Vagina (tissue), 2 donors: ENCODE measurements around the gene FSTL4. TPM values are rescaled to one million over a fixed set of nuclear protein-coding genes. Genes with fewer than 3 reads are reported as not detected.

ENCODE experiments used
- DNase-seq, 2 donors: peaks; one replicate each; pipeline ENCODE4 v3.0.0-alpha.2; 2017; ENCODE audit errors: extremely low spot score in 2 of 2
- H3K27ac ChIP-seq: fragments of 200-600 bp; sonication (generic); one replicate; pipeline ENCODE4 v1.5.1; 2019
- H3K27me3 ChIP-seq: fragments of 200-600 bp; sonication (generic); one replicate; pipeline ENCODE4 v1.5.1; 2019
- H3K36me3 ChIP-seq, 2 donors: fragments of 200-600 bp; sonication (generic); one replicate each; pipeline ENCODE4 v1.5.1; 2017 to 2019
- H3K4me1 ChIP-seq: fragments of 200-600 bp; sonication (generic); one replicate; pipeline ENCODE4 v1.5.1; 2019
- H3K4me3 ChIP-seq, 2 donors: fragments of 200-600 bp; sonication (generic); 1 replicate in 1 of 2; 2 replicates in 1 of 2; pipeline ENCODE4 v1.5.1; 2016 to 2019
- H3K9me3 ChIP-seq: fragments of 200-600 bp; sonication (generic); one replicate; pipeline ENCODE4 v1.5.1; 2019
- POLR2A ChIP-seq, 2 donors: fragments of 450-650 bp; IDR thresholded peaks; one replicate each; pipeline ENCODE4 v1.6.1; 2017; ENCODE audit warnings: antibody characterized with exemption in 2 of 2, mild to moderate bottlenecking in 2 of 2, moderate library complexity in 2 of 2
- POLR2AphosphoS5 ChIP-seq, 2 donors: sonication (generic); formaldehyde crosslinking; IDR thresholded peaks; one replicate each; pipeline ENCODE4 v1.9.0; 2017; ENCODE audit warnings: antibody characterized with exemption in 2 of 2, mild to moderate bottlenecking in 2 of 2, low read depth in 1 of 2; ENCODE audit not compliant: insufficient read depth in 1 of 2
- intact Hi-C: fragments of 100-400 bp; cut with DNase I; formaldehyde crosslinking; loops from one replicate; pipeline ENCODE4 v1.15.1; 2023
- total RNA-seq: library from RNA; depleted of rRNA; stranded (reverse); fragments of >200 nt; gene quantifications from one replicate; pipeline ENCODE4 v1.2.3, GENCODE V29; 2016
- TF ChIP-seq, protein P1 (sequence below), 3 experiments: fragments of 450-650 bp in 2 of 3; fragments of 200-600 bp in 1 of 3; sonication (generic) in 1 of 3; IDR thresholded peaks; one replicate each; pipeline ENCODE4 v1.5.1; 2017 to 2019; ENCODE audit warnings: antibody characterized with exemption in 3 of 3, mild to moderate bottlenecking in 2 of 3, moderate library complexity in 2 of 3

FSTL4 gene
- total RNA-seq, 1 donor from 2014 or later, result 3.7 TPM

GRCh38 chr5:133420440-133421301 lies 191.7 kb downstream of the FSTL4 start:
- TF ChIP-seq POLR2A (IDR thresholded peaks at IDR 0.05), result no peak
- no peak for TF ChIP-seq POLR2AphosphoS5 (IDR thresholded peaks at IDR 0.05; ENCODE audit: insufficient read depth in 1 of 2, low read depth in 1 of 2)
- TF ChIP-seq, protein P1, sequence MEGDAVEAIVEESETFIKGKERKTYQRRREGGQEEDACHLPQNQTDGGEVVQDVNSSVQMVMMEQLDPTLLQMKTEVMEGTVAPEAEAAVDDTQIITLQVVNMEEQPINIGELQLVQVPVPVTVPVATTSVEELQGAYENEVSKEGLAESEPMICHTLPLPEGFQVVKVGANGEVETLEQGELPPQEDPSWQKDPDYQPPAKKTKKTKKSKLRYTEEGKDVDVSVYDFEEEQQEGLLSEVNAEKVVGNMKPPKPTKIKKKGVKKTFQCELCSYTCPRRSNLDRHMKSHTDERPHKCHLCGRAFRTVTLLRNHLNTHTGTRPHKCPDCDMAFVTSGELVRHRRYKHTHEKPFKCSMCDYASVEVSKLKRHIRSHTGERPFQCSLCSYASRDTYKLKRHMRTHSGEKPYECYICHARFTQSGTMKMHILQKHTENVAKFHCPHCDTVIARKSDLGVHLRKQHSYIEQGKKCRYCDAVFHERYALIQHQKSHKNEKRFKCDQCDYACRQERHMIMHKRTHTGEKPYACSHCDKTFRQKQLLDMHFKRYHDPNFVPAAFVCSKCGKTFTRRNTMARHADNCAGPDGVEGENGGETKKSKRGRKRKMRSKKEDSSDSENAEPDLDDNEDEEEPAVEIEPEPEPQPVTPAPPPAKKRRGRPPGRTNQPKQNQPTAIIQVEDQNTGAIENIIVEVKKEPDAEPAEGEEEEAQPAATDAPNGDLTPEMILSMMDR (IDR thresholded peaks at IDR 0.05), result no peak
- intact Hi-C loops, result no loop called here
- peak; percentile 77 to 94 for DNase-seq

DNA sequence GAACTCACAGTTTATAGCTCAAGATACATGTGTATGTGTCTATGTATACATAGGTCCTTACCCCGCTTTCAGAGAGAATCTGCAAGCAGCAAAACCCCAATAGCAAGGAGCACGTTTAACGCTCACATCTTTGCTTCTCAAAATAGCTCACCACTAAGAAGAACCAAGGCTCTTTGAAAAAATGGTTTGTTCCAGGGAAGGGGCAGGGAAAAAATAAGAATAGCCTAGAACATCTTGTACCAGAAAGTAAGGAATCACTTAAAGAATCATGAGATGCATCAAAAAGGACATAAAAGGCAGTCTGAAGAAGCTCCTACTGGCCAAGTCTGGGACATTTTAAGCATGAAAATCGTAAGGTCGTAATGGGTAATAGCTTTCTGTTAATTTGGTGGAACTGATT lies 196.4 kb downstream of the FSTL4 start:
- H3K9me3 ChIP-seq, result no peaks in the 10 kb centered on the region
- no peaks in the 10 kb centered on the region for H3K36me3 ChIP-seq
- H3K4me1 ChIP-seq, result no peaks in the 10 kb centered on the region
- H3K4me3 ChIP-seq, result no peak overlapping the region
- H3K27me3 ChIP-seq, result no peaks in the 10 kb centered on the region
- TF ChIP-seq, protein P1 (IDR thresholded peaks at IDR 0.05), result no peak
- TF ChIP-seq POLR2AphosphoS5 (IDR thresholded peaks at IDR 0.05; ENCODE audit: insufficient read depth in 1 of 2, low read depth in 1 of 2) (no peak), POLR2A (IDR thresholded peaks at IDR 0.05) (no peak)
- DNase-seq, result no peak
- no peak overlapping the region for H3K27ac ChIP-seq
- intact Hi-C loops, result no loop called here

More at GRCh38 chr5:133420440-133421301, 191.7 kb downstream of the FSTL4 start:
- H3K27ac ChIP-seq, result no peak overlapping the region
- no peaks in the 10 kb centered on the region for H3K9me3 ChIP-seq
- H3K4me1 ChIP-seq, result peaks cover 10% of the 10 kb centered on the region
- H3K27me3 ChIP-seq, result no peaks in the 10 kb centered on the region
- no peak overlapping the region for H3K4me3 ChIP-seq
- H3K36me3 ChIP-seq, result no peaks in the 10 kb centered on the region

GRCh38 chr5:133415506-133415905 lies 196.8 kb downstream of the FSTL4 start:
- Histone ChIP-seq H3K4me1 (no peaks in the 10 kb centered on the region), H3K36me3 (no peaks in the 10 kb centered on the region), H3K4me3 (no peak overlapping the region), H3K27ac (no peak overlapping the region), H3K9me3 (no peaks in the 10 kb centered on the region), H3K27me3 (no peaks in the 10 kb centered on the region)
- TF ChIP-seq, protein P1 (IDR thresholded peaks at IDR 0.05), result no peak
- TF ChIP-seq POLR2A (IDR thresholded peaks at IDR 0.05) (no peak), POLR2AphosphoS5 (IDR thresholded peaks at IDR 0.05; ENCODE audit: insufficient read depth in 1 of 2, low read depth in 1 of 2) (no peak)
- peak in 1 of 2 donors; percentile 61 for DNase-seq
- intact Hi-C loops, result no loop called here

DNA sequence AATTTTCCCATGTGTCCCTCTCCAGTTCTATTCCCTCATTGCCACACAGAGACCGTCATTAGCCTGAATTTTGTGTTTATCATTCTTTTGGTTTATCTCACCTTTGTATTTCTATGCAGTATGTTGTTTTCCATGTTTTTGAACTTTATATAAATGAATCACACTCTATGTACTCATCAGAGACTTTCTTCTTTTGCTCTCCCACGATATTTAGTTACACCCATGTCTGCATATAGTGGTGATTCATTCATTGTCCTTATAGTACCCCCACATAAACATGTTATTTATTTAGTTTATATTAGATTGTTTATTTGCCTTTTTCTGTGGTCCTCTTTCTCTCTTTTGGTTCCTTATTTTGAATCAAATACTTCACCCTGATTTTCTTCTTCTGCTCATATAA lies 199.7 kb downstream of the FSTL4 start:
- TF ChIP-seq POLR2AphosphoS5 (IDR thresholded peaks at IDR 0.05; ENCODE audit: insufficient read depth in 1 of 2, low read depth in 1 of 2), result no peak
- TF ChIP-seq POLR2A (IDR thresholded peaks at IDR 0.05), result no peak
- TF ChIP-seq, protein P1 (IDR thresholded peaks at IDR 0.05), result no peak
- intact Hi-C loops, result no loop called here

DNA sequence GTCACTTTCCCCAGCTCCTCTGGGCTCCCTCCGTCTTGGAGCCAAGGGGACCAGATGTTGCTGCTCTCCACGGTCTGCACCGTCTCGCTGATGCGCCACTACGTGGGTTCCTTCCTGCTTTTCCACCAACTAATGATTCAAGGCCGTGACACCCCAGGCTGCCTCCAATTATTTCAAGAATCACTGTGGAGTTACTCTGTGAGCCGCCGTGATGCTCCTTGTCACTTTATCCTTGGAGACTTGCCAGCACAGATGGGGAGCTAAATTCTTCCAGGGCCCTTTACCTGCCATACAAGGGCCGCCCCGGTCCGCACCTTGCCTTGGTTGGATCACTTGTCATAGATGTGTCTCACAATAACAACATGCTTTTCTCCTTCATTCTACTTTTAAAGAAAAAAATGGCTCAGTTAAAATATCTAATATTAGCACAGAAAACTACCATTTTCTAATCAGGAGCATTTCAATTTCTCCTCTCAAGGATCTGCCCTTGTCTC lies 202.0 kb downstream of the FSTL4 start:
- no peaks in the 10 kb centered on the region for H3K4me1 ChIP-seq
- no peaks in the 10 kb centered on the region for H3K27me3 ChIP-seq
- no peaks in the 10 kb centered on the region for H3K36me3 ChIP-seq
- DNase-seq, result peak in 1 of 2 donors; percentile 70
- TF ChIP-seq POLR2A (IDR thresholded peaks at IDR 0.05) (no peak), POLR2AphosphoS5 (IDR thresholded peaks at IDR 0.05; ENCODE audit: insufficient read depth in 1 of 2, low read depth in 1 of 2) (no peak)
- TF ChIP-seq, protein P1 (IDR thresholded peaks at IDR 0.05), result no peak
- no peak overlapping the region for H3K4me3 ChIP-seq
- H3K27ac ChIP-seq, result no peak overlapping the region
- intact Hi-C loops, result no loop called here
- H3K9me3 ChIP-seq, result no peaks in the 10 kb centered on the region

More for the DNA sequence above, 199.7 kb downstream of the FSTL4 start:
- no peaks in the 10 kb centered on the region for H3K36me3 ChIP-seq
- H3K4me1 ChIP-seq, result no peaks in the 10 kb centered on the region
- DNase-seq, result no peak
- no peaks in the 10 kb centered on the region for H3K9me3 ChIP-seq
- no peak overlapping the region for H3K4me3 ChIP-seq
- H3K27ac ChIP-seq, result no peak overlapping the region
- H3K27me3 ChIP-seq, result no peaks in the 10 kb centered on the region
